ENCODE measurements around the gene ARHGEF7. TPM values are rescaled to one million over a fixed set of nuclear protein-coding genes. Genes with fewer than 3 reads are reported as not detected.

The ARHGEF7 gene
- total and polyA plus RNA-seq, 2 experiments from 2014 or later: 23.6 to 58.9 TPM

GRCh38 chr13:111325941-111326620, 211.0 kb downstream of the ARHGEF7 start:
- DNase-seq (ENCODE audit: low spot score): no peak
- Mint-ChIP-seq H3K4me1 (peaks cover 5% of the 10 kb centered on the region; the same call in 1 of the 3 replicates), H3K27ac (no peak overlapping the region), H3K9me3 (no peaks in the 10 kb centered on the region), H3K27me3 (ENCODE audit: insufficient read depth, low read depth, poor library complexity) (peaks cover 9% of the 10 kb centered on the region), H3K4me3 (no peak overlapping the region), H3K36me3 (ENCODE audit: low read depth) (no peaks in the 10 kb centered on the region; the same call in 2 of the 3 replicates)
- no peak overlapping the region for H3K4me2 ChIP-seq
- TF ChIP-seq, protein P1, sequence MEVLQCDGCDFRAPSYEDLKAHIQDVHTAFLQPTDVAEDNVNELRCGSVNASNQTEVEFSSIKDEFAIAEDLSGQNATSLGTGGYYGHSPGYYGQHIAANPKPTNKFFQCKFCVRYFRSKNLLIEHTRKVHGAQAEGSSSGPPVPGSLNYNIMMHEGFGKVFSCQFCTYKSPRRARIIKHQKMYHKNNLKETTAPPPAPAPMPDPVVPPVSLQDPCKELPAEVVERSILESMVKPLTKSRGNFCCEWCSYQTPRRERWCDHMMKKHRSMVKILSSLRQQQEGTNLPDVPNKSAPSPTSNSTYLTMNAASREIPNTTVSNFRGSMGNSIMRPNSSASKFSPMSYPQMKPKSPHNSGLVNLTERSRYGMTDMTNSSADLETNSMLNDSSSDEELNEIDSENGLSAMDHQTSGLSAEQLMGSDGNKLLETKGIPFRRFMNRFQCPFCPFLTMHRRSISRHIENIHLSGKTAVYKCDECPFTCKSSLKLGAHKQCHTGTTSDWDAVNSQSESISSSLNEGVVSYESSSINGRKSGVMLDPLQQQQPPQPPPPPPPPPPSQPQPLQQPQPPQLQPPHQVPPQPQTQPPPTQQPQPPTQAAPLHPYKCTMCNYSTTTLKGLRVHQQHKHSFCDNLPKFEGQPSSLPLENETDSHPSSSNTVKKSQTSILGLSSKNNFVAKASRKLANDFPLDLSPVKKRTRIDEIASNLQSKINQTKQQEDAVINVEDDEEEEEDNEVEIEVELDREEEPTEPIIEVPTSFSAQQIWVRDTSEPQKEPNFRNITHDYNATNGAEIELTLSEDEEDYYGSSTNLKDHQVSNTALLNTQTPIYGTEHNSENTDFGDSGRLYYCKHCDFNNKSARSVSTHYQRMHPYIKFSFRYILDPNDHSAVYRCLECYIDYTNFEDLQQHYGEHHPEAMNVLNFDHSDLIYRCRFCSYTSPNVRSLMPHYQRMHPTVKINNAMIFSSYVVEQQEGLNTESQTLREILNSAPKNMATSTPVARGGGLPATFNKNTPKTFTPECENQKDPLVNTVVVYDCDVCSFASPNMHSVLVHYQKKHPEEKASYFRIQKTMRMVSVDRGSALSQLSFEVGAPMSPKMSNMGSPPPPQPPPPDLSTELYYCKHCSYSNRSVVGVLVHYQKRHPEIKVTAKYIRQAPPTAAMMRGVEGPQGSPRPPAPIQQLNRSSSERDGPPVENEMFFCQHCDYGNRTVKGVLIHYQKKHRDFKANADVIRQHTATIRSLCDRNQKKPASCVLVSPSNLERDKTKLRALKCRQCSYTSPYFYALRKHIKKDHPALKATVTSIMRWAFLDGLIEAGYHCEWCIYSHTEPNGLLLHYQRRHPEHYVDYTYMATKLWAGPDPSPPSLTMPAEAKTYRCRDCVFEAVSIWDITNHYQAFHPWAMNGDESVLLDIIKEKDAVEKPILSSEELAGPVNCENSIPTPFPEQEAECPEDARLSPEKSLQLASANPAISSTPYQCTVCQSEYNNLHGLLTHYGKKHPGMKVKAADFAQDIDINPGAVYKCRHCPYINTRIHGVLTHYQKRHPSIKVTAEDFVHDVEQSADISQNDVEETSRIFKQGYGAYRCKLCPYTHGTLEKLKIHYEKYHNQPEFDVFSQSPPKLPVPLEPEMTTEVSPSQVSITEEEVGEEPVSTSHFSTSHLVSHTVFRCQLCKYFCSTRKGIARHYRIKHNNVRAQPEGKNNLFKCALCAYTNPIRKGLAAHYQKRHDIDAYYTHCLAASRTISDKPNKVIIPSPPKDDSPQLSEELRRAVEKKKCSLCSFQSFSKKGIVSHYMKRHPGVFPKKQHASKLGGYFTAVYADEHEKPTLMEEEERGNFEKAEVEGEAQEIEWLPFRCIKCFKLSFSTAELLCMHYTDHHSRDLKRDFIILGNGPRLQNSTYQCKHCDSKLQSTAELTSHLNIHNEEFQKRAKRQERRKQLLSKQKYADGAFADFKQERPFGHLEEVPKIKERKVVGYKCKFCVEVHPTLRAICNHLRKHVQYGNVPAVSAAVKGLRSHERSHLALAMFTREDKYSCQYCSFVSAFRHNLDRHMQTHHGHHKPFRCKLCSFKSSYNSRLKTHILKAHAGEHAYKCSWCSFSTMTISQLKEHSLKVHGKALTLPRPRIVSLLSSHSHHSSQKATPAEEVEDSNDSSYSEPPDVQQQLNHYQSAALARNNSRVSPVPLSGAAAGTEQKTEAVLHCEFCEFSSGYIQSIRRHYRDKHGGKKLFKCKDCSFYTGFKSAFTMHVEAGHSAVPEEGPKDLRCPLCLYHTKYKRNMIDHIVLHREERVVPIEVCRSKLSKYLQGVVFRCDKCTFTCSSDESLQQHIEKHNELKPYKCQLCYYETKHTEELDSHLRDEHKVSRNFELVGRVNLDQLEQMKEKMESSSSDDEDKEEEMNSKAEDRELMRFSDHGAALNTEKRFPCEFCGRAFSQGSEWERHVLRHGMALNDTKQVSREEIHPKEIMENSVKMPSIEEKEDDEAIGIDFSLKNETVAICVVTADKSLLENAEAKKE (CRISPR knock-in tag; IDR thresholded peaks at IDR 0.05): no peak
- no peak for TF ChIP-seq STAT1 (IDR thresholded peaks at IDR 0.05; ENCODE audit: unreplicated experiment)
- no peak for TF ChIP-seq REST (IDR thresholded peaks at IDR 0.05; ENCODE audit: unreplicated experiment)
- no peak for TF ChIP-seq NANOG (IDR thresholded peaks at IDR 0.05; ENCODE audit: borderline replicate concordance)
- TF ChIP-seq EZH2 (IDR thresholded peaks at IDR 0.05; ENCODE audit: low read depth, unreplicated experiment): no peak
- no peak for TF ChIP-seq ZNF114 (CRISPR knock-in tag; IDR thresholded peaks at IDR 0.05)
- TF ChIP-seq, protein P2, sequence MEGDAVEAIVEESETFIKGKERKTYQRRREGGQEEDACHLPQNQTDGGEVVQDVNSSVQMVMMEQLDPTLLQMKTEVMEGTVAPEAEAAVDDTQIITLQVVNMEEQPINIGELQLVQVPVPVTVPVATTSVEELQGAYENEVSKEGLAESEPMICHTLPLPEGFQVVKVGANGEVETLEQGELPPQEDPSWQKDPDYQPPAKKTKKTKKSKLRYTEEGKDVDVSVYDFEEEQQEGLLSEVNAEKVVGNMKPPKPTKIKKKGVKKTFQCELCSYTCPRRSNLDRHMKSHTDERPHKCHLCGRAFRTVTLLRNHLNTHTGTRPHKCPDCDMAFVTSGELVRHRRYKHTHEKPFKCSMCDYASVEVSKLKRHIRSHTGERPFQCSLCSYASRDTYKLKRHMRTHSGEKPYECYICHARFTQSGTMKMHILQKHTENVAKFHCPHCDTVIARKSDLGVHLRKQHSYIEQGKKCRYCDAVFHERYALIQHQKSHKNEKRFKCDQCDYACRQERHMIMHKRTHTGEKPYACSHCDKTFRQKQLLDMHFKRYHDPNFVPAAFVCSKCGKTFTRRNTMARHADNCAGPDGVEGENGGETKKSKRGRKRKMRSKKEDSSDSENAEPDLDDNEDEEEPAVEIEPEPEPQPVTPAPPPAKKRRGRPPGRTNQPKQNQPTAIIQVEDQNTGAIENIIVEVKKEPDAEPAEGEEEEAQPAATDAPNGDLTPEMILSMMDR (conservative IDR thresholded peaks at IDR 0.05; ENCODE audit: low read depth in 2 of 2): no peak
- no peak for TF ChIP-seq ZNF331 (CRISPR knock-in tag; IDR thresholded peaks at IDR 0.05; ENCODE audit: low read depth)
- TF ChIP-seq EZH2phosphoT487 (IDR thresholded peaks at IDR 0.05; ENCODE audit: unreplicated experiment): no peak
- no peak for TF ChIP-seq JUNB (IDR thresholded peaks at IDR 0.05; ENCODE audit: unreplicated experiment)
- TF ChIP-seq POLR2AphosphoS5 (IDR thresholded peaks at IDR 0.05; ENCODE audit: low read depth): no peak
- TF ChIP-seq CREB1 (CRISPR knock-in tag; IDR thresholded peaks at IDR 0.05; ENCODE audit: low read depth): no peak
- TF ChIP-seq, protein P3, sequence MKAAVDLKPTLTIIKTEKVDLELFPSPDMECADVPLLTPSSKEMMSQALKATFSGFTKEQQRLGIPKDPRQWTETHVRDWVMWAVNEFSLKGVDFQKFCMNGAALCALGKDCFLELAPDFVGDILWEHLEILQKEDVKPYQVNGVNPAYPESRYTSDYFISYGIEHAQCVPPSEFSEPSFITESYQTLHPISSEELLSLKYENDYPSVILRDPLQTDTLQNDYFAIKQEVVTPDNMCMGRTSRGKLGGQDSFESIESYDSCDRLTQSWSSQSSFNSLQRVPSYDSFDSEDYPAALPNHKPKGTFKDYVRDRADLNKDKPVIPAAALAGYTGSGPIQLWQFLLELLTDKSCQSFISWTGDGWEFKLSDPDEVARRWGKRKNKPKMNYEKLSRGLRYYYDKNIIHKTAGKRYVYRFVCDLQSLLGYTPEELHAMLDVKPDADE (IDR thresholded peaks at IDR 0.05): no peak
- H3K79me2 ChIP-seq (replicated peaks; ENCODE audit: insufficient read depth): no peaks in the 10 kb centered on the region
- H4K20me1 ChIP-seq (replicated peaks; ENCODE audit: insufficient read depth): no peaks in the 10 kb centered on the region
- H2AFZ ChIP-seq: no peak overlapping the region
- H3K27me3 ChIP-seq (ENCODE audit: insufficient read depth): no peaks in the 10 kb centered on the region
- no peaks in the 10 kb centered on the region for H3F3A ChIP-seq (replicated peaks; ENCODE audit: low read depth)
- no peaks in the 10 kb centered on the region for H3K9me2 ChIP-seq (ENCODE audit: insufficient read depth)
- no peaks in the 10 kb centered on the region for H3K4me1 ChIP-seq (ENCODE audit: insufficient read depth)
- no peak overlapping the region for H3K27ac ChIP-seq (ENCODE audit: low read depth)
- ATAC-seq: no peak
- no peaks in the 10 kb centered on the region for H3K36me3 ChIP-seq (ENCODE audit: insufficient read depth)
- no peak overlapping the region for H3K4me3 ChIP-seq

All from GM23338 (cell line).